Activated effector memory CD4-positive, alpha-beta T cell treated with Interleukin-2 at 50 U/mL for 16 hours (primary cell): ENCODE data around the gene FA2H.
"Not testable (repeated sequence)": the region's sequence is repeated elsewhere in the genome, so short reads cannot be mapped to it uniquely, and the experiment has no call there.

Source experiments
- DNase-seq: peaks from one replicate; pipeline ENCODE4 v3.0.0-alpha.2; 2020

Gene FA2H

DNA sequence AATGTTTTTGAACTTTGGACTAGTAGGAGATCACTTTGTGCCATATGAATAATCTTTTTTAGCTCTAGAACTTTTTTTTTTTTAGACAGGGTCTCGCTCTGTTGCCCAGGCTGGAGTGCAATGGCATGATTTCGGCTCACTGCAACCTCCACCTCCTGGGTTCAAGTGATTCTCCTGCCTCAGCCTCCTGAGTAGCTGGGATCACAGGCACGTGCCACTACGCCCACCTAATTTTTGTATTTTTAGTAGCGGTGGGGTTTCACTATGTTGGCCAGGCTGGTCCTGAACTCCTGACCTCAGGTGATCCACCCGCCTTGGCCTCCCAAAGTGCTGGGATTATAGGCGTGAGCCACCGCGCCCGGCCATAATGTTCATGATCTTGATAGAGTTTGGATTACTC is 105.7 kb downstream of the FA2H start:
- DNase-seq, result not testable (repeated sequence)

DNA sequence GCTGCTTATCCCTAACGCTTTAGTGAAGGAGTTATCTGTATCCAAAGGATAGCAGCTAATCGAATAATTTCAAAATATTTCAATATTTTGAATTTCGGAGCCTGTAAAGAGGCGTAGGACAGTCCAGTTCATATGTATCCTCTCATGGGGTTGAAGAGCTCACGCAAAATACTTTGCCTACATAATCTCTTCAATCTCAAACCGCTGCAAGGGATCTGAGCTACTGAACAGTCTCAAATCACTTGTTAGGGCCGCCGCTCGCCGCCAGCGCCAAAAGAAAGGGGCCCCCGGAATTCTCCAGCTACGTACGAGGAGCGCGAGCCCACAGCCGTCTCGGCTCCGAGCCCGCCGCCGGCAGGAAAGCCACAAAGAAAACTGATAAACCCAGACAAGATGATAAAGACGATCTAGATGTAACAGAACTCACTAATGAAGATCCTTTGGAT is 107.3 kb downstream of the FA2H start:
- peak; percentile 4 for DNase-seq

DNA sequence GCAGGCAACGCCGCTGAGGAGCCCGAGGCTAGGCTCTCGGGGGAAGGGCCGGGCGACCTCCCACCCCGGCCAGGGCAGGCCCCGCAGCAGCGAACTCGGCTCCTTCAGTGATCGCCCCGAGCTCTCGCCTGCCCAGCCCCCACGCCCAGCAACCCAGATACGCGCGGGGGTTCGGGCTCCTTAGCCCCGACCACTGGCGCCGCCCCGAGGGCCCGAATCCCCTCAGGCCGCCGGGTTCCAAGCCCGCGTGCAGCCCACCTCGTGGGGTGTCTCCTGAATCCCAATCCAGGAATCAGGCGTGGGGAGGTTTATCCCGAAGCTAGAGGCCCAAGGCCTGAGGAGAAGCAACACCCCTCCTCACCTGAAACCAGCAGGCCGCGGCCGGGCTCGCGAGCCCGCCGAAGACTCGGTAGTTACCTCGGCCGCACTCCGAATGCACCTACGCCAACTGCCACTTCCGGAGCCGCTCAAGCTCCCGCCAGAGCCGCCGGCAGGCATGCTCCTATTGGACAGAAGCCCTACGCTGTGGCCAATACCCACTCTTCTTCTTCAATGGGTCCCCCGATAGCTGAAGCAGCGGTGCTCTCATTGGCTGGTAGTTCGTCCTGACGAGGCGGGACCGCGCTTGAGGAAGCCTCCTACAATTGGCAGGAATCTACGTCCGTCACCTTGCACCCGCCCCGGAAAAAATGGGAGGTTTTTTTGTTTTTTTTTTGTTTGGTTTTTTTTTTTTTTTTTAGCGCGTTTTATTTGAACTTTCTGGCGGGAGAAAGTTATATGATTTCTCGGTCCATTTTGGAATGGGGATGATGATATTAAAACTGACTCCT is 108.0 kb downstream of the FA2H start, which contains the start of gene RFWD3:
Gene RFWD3, minus strand, starts transcription at position 453 of the 830 bp plus-strand sequence. CDS start 5,428 bp downstream, outside the sequence.
- DNase-seq, result peak; percentile 94

DNA sequence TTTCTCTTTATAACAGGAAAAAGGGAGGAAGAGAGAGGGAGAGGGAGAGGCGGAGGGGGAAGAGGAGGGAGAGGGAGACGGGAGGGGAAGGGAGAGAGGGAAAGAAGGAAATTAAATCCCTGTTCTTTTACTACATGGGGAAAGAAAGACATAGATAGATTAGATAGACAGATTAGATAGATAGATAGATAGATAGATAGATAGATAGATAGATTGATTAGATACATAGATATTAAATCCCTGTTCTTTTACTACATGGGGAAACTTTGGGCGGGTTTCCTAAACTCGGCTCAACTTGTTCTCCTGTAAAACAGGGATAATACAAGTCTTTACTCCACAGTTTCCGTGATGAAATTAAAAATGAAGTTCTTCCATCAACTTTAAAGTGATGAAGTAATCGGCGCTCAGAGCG is 108.6 kb downstream of the FA2H start:
- DNase-seq, result no peak
